GM18909 (cell line): ENCODE measurements around the gene HPSE.
"Not testable (repeated sequence)": the region's sequence is repeated elsewhere in the genome, so short reads cannot be mapped to it uniquely, and the experiment has no call there.

Experiments
- ATAC-seq: cut with Tn5 transposase; IDR thresholded peaks from one replicate; pipeline ENCODE4 v1.9.1; 2021; ENCODE audit warnings: mild to moderate bottlenecking; ENCODE audit not compliant: unreplicated experiment, poor library complexity

Gene HPSE

GRCh38 chr4:83288381-83288780, 46.3 kb downstream of the HPSE start:
- not testable (repeated sequence) for ATAC-seq

- peak; percentile 5 for ATAC-seq
These were observed 49.6 kb downstream of the HPSE start for GRCh38 chr4:83285055-83285407.

GRCh38 chr4:83284193-83285054, 50.2 kb downstream of the HPSE start, which contains the start of gene COQ2:
COQ2 (minus strand) TSS chr4:83284798; CDS start chr4:83284764, 34 bp downstream.
- peak; percentile 92 for ATAC-seq

GRCh38 chr4:83283181-83283580, 51.5 kb downstream of the HPSE start:
- no peak for ATAC-seq

- ATAC-seq = peak; percentile 26
These were observed 52.6 kb downstream of the HPSE start for GRCh38 chr4:83282049-83282535.

GRCh38 chr4:83281307-83281706, 53.3 kb downstream of the HPSE start:
- ATAC-seq = no peak

- peak; percentile 80 for ATAC-seq
These were observed 58.2 kb downstream of the HPSE start for GRCh38 chr4:83276299-83277040.

- ATAC-seq = not testable (repeated sequence)
These were observed 60.7 kb downstream of the HPSE start for GRCh38 chr4:83273926-83274325.

- peak; percentile 88 for ATAC-seq
These were observed 61.7 kb downstream of the HPSE start for GRCh38 chr4:83272900-83273299.

GRCh38 chr4:83269256-83269655, 65.4 kb downstream of the HPSE start:
- no peak for ATAC-seq

GRCh38 chr4:83268491-83268890, 66.2 kb downstream of the HPSE start:
- ATAC-seq = no peak

GRCh38 chr4:83267830-83268475, 66.7 kb downstream of the HPSE start:
- ATAC-seq = no peak

- no peak for ATAC-seq
These were observed 67.4 kb downstream of the HPSE start for GRCh38 chr4:83267121-83267829.

- peak; percentile 62 for ATAC-seq
These were observed 68.0 kb downstream of the HPSE start for GRCh38 chr4:83266689-83267088.

GRCh38 chr4:83263106-83263505, 71.5 kb downstream of the HPSE start:
- ATAC-seq = no peak

- no peak for ATAC-seq
These were observed 72.0 kb downstream of the HPSE start for GRCh38 chr4:83262682-83263081.

GRCh38 chr4:83261307-83261706, 73.3 kb downstream of the HPSE start:
- ATAC-seq = no peak

GRCh38 chr4:83259586-83259985, 75.1 kb downstream of the HPSE start:
- ATAC-seq = no peak

GRCh38 chr4:83258461-83258860, 76.2 kb downstream of the HPSE start:
- ATAC-seq = no peak

- no peak for ATAC-seq
These were observed 76.8 kb downstream of the HPSE start for GRCh38 chr4:83257811-83258210.
